Stimulated activated CD8-positive, alpha-beta memory T cell treated with anti-CD3 and anti-CD28 coated beads, Interleukin-15, amount 100 ng/mL, for 1 hour (primary cell): Measurements from ENCODE around the gene GLG1.
"Not testable (repeated sequence)": the region's sequence is repeated elsewhere in the genome, so short reads cannot be mapped to it uniquely, and the experiment has no call there.

Source experiments
- DNase-seq: peaks from one replicate; pipeline ENCODE4 v3.0.0-alpha.2; 2020; ENCODE audit warnings: low read depth

GLG1 gene

DNA sequence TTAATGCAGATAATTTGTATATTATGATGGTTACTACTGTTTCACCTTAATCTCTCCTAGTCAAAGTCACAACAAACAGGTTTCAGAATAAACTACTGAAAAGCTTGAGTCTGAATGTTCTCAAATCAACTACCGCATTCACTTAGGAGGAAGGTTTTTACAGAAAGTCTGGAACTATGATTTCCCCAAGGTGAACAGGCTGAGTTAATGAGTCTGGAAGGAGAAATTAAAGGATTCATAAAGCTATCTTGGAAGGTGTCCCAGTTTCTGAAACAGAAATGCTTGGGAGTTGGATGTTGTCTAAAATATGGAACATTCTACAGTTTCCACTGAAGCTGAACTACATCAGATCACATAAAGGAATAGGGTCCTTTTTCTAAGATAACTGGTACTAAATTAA lies 69.2 kb downstream of the GLG1 start:
- DNase-seq, result not testable (repeated sequence)

DNA sequence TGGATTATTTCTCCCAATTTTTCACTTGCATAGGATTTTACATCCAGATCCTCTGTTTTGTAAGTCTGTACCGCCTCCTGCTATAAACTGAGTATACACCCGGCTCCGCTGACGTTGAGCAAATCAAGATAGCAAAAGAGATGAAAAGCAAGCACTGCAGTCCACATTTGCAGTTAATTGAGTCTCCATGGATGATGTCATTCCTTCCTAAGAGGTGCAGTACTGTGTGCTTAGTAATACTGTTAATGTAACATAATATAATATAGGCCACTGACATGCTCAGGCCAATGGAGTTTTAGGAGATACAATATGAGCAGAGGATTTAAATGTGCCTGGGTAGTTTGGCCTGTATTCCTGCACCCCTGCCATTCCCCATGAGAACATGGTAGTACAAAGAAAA lies 72.3 kb downstream of the GLG1 start:
- not testable (repeated sequence) for DNase-seq

DNA sequence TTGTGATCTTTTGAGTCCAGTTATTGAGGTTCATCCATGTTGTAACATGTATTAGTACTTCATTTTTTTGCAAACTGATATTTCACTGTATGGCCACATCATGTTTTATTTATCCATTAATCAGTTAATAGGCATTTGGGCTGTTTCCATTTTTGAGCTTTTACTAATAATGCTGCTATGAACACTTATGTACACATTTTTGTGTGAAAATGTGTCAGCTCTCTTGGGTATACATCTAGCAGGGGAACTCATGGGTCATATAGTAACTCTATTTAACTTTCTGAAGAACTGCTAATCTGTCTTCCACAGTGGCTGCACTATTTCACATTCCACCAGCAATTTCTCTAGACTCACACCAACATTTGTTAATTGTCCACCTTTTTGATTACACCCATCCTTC lies 82.0 kb downstream of the GLG1 start:
- DNase-seq, result no peak

DNA sequence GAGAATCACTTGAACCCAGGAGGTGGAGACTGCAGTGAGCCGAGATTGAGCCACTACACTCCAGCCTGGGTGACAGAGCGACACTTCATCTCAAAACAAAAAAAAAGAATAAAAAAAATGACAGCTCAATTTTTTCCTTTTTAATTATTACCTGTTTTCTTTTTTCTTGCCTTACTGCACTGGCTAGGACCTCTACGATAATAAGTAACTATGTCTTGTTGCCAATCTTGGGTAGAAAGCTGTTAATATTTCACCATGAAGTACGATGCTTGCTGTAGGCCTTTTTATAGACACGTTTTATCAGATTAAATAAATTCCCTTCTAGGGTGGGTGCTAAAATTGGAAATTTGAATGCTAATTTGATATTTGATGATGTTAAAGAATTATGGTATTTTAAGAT lies 82.8 kb downstream of the GLG1 start:
- DNase-seq, result no peak

DNA sequence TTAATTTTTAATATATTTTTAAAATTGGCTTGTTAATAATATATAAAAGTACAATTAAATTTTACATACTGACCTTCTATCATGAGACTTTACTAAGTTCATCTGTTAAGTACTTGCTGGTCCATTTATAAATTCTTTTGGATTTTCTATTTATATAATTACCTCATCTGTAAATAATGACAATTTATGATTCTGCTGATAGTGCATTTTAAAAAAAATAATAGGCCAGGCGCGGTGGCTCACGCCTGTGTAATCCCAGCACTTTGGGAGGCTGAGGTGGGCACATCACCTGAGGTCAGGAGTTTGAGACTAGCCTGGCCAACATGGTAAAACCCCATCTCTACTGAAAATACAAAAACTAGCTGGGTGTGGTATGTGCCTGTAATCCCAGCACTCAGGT lies 83.2 kb downstream of the GLG1 start:
- DNase-seq, result not testable (repeated sequence)

DNA sequence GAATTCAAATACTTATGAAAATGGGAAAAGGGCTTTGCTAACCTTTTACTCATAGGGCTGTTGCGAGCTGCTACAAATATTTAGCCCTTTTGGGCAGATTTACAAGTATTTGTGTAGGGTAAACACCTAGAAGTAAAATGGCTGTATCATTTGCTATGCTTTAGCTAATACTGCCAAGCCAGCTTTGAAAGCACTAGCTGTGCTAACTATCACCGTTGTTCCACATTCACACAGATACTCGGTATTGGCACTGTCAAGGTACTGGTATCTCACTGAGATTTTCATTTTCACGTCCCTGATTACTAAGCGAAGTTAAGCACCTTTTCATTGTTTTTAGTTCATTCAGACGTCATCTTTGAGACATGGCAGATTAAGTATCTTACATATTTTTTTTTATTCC lies 84.8 kb downstream of the GLG1 start:
- no peak for DNase-seq

DNA sequence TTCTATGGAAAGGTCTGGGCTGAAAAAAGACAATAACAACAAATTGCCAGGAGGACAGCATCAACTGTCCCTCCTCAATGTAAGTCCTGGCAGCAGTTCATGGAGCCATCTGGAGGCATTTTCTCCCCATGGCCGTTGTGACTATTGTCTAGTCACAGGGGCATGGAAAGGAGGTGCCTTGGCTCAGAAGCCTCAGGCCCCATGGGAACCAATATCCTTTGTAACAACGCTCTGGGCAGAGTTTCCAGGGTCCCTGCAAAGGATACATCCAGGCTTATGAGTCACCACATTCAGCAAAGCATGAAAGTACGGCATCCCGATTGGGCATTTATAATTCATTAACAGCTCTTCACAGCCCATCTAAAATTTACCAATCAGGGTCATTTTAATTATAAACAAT lies 85.2 kb downstream of the GLG1 start:
- DNase-seq, result no peak

DNA sequence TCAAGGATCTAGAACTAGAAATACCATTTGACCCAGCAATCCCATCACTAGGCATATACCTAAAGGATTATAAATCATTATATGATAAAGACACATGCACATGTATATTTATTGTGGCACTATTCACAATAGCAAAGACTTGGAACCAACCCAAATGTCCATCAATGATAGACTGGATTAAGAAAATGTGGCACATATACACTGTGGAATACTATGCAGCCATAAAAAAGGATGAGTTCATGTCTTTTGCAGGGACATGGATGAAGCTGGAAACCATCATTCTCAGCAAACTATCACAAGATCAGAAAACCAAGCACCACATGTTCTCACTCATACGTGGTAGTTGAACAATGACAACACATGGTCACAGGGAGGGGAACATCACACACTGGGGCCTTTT lies 88.0 kb downstream of the GLG1 start:
- not testable (repeated sequence) for DNase-seq

DNA sequence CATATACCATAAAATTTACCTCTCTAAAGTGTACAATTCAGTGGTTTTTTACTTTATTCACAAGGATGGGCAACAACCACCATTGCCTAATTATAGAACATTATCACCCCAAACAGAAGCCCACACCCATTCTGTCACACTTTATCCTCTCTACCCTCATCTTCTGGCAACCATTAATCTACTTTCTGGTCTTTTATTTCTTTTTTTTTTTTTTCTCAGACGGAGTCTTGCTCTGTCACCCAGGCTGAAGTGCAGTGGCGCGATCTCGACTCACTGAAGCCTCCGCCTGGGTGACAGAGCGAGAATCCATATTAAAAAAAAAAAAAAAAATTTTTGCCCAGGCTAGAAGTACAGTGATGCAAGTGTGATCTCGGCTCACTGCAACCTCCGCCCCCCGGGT lies 95.0 kb downstream of the GLG1 start:
- no peak for DNase-seq

DNA sequence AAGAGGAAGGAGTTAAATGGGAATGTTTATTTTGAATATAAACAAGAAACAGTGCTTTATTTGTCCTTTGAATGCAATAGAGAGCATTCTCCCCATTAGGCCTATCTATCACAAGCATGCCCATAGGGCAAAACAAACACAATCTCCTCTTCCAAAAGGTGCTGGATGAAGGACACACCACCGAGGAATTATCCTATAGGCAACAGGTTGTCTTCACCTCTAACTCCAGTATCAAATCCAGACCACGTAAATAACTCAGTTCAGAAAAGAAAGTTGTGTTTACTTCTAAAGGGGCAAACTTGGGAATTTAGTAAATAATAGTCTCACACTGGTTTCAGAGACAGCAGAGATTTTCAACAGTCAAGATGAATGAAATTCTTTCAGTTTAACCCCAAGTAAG lies 101.9 kb downstream of the GLG1 start:
- no peak for DNase-seq

DNA sequence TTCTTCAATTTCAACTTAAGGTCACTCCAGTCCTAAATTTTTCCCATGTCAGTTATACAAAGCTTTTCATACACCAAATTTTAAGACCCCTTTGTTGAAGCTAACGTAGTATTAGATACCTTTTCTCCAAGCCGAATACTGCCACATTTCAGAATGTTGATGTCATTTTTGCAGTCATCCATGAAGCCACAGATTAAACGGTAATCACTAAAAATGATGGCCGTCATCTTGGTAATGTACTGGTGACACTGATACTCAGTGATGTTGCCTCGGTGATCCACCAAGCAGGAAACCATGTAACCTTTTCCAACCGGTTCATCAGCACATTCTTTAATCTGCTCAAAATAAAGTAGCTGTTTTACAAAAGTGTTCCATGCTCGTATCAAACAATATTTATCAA lies 103.5 kb downstream of the GLG1 start:
- DNase-seq, result no peak

DNA sequence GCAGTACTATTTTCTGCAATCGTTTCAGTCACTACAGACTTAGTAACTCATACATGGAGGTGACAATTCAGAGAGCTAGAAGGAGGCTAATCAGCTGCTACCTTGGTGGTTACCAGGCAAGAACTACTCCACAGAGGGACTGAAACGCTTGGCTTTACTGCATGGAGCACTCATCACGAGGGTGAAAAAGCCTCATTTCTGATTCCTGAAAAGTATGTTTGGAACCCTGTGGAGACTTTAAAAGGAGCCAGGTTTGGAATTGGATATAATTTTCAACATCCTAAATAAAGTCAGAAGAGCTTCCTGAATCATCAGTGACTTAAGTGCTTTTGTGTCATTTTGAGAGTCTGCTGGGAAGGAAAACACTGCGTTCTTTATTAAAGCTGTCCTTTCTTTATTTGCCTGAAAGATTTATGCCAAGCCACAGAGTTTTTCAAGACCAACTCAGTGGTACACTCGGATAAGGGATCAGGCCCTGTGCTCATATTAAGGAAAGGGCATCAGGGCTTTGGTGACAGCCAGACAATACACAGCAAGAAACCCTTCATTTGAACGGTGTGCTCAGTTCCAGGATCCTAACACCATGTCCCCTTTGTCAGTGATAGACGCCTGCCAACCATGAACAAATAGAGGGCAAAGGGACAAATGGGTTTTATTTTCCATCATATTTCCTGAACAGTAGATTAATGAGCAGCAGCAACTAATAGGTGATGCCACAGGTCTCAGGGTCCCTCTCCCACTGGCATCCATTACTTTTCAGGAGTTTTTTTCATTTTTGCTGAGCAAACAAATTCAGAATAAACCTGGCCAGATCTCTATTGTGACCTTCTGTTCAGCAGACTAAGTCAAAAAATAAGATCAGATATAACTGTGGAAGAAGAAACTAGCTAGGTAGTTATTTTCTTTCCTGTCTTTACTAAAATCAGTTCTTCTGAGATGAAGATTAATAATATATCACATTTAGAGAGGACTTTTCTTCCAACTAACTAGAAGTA lies 105.1 kb downstream of the GLG1 start:
- DNase-seq, result no peak

DNA sequence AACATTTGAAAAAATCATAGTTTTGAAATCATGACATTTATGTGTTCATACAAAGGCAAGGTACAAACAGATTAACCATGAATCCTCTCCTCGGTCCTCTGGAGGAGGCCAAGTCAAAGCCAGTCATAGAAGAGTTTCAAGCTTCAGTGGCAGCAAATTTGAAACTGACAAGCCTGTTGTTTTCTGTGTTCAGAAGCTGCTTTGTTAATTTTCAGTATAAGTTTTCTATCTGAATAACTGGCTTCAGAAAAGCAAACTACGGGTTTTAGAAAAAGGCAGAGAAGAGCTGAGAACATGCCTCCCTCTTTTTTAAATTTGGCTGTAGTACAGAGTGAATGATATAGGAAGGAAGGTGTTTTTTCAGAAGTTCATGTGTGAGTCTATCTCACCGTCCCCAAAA lies 106.0 kb downstream of the GLG1 start:
- no peak for DNase-seq

DNA sequence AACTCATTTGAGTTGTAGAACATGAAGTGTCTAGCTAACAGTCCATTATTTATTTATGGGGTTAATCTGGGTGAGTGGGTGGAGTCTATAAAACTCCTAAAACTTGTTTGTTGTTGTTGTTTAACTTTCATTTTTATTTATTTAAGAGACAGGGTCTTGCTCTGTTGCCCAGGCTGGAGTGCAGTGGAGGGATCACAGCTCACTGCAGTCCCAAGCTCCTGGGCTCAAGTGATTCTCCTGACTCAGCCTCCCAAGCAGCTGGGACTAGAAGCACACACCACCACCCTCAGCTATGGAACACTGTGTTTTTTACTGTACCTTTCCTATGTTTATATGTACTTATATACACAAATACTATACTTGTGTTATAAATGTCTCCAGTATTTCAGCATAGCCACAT lies 107.8 kb downstream of the GLG1 start:
- DNase-seq, result no peak

DNA sequence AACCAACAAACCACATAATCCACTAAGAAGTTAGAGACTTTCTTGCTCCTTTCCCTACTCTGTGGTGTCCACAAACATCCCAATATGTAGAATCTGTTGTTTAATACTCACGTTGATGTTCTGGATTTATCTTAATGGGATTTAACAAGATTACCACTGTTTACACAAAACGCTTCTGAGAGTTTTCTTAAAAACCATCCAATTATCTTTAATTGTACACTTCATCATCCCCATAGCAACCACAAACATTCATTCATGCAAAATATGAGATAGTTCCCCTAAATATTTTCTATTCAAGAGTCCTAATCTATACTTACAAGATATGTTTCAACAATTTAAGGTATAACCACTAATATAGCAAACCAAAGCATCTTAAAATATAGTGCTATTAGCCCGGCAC lies 109.2 kb downstream of the GLG1 start:
- DNase-seq, result no peak

DNA sequence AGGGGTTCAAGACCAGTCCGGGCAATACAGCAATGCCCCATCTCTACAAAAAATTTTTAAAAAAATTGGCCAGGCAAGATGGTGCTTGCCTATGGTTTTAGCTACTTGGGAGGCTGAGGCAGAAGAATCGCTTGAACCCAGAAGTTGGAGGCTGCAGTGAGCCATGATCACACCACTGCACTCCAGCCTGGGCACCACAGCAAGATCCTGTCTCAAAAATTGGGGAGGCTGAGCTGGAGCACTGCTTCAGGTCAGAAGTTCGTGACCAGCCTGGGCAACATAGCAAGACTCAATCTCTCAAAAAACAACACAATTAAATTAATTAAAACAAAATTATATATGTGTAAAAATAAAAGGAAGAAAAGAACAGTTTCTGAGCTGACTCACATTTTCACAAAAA lies 110.9 kb downstream of the GLG1 start:
- DNase-seq, result no peak

DNA sequence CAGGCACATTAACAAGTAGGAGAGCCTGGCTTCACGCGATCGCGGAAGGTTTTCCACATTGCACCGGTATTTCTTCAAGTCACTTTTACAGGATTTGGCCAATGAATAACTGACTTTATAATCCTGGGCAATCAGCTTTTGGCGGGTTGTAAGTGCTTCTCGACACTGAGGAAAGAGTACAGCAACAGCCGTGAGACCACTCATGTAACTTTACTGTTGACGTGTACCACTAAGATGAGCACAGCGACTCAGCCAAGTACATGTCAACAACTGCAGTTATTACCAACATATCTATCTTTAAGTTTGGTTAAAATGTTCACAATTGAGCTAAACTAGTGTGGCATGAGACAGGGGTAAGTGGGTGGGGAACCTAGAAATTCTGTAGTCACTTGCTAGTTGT lies 113.9 kb downstream of the GLG1 start:
- no peak for DNase-seq

DNA sequence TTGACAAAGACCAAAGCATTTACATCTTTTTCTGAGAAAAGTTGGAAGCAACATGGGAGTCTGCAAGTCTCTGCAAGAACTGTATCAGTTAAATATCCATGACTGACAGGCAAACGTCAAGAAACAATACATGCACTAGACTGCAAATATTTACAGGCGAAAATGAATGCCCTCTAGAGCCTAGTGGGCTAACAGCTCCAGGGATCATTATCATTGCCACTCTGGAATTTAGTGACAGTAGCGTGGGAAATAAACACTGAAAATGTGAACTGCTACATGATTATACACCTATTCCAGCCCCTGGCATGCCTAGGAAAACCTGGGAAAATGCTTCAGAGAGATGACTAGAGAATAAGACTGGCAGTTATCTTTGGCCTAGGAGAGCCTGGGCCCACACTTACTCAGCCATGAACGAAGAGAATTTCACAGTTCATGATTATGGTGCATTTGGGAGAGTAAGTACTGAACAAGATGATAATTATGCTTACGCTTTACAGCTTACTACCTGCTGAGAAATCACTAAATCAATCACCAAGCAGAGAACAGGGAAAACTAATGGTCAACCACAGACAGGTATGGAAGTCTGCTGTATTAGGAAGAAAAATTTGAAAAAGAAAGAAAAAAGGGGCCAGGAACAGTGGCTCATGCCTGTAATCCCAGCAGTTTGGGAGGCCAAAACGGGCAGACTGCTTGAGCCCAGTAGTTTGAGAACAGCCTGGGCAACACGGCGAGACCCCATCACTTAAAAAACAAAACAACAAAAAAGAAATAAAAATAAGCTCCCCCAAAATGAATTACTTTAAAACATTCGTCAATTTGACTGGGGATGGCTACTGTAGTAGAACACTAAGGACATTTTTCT lies 119.0 kb downstream of the GLG1 start:
- DNase-seq, result no peak

DNA sequence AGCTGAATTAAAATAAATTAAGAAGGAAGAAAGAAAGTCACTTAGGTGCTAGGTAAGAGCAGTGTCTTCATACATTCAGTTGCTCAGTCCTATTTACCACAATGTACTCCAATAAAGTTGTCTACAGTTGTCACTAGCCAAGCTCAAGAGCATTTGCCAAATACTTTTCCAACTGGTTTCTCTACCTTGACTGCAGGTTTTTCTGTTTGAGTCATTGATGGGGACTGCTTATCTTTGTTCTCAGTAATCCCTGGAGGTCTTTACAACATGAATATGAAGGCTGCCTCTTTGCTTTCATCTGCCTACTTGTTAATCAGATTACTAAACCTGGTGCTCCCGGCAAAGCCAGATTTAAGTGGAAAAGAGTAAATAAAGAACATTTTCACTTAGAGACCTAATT lies 121.0 kb downstream of the GLG1 start:
- no peak for DNase-seq

DNA sequence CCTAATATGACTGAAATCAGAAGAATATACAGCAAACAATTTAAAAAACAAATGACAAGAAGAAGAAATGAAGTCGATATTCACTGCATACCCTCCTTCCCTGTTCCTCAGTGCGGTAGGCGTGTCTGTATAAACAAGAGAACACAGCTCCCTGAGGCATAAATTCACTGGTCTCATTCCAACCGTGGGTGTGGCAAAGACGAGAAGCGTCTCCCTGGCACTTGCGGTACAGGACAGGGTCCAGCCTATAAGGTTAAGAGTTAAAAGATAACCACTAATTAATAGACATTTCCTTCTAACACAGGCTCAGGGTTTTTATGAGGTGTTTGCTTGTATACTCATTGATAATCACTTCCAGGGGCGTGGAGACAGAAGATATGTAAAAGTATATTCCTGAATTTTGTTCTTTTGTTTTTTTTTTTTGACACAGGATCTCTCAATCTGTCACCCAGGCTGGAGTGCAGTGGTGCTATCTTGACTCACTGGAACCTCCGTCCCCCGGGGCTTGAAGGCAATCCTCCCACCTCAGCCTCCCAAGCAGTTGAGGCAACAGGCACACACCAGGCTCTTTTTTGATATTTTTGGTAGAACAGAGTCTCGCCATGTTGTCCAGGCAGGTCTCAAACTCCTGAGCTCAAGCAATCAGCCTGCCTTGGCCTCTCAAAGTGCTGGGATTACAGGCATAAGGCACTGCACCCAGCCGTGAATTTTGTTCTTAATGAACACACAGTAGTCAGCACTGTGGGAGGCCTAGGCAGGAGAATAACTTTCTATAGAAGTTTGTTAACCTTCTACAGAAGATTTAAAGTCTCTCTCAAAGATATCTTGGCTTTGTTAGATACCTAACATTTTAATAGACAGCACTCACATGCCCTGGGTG lies 126.5 kb downstream of the GLG1 start:
- no peak for DNase-seq

DNA sequence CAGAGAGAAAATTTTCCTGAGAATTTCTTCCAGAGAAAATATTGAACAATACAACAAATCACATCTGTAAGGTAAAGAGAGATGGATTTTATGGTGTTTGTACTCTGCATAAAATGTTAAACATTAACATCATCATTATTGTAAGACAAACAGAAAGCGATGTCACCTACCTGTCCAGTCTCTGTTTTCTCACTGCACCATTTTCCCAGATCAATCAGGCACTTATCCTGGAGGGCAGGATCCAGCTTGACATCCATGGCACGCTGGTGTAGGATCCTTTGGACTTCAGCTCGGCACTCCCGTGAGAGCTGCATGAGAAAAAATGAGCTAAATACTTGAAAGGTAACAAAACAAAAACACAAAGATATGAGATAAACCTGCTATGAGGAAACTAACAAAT lies 129.7 kb downstream of the GLG1 start:
- no peak for DNase-seq

DNA sequence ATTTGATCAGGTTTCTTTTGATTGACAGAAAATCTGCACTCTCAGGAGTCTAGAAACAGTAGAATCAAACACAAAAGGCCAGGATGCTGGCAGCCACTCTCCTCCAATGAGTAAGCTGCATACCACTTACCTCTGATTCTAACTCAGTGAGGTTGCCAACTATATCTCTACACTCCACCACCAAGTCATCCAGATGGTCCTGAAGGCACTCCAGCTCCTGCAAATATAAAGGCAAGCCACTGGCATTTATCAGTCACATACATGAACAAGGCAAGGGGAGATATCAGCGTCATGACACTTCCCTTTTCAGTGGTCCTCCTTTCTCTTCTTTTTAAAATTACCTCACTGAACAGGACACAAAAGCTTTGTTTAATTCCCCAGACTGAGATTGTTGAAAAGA lies 132.5 kb downstream of the GLG1 start:
- DNase-seq, result no peak
